NCI-H2227 (cell line): ENCODE data around the gene PALMD.

ENCODE experiments used
- DNase-seq: peaks from one replicate; lab custom pipeline; 2025; ENCODE audit not compliant: unreplicated experiment; lab: John Stamatoyannopoulos, UW

PALMD gene

GRCh38 chr1:99691175-99691574 is 45.3 kb downstream of the PALMD start:
- no peak for DNase-seq

- no peak for DNase-seq
These were observed 50.7 kb downstream of the PALMD start for GRCh38 chr1:99696616-99697015.

- no peak for DNase-seq
These were observed 51.7 kb downstream of the PALMD start for GRCh38 chr1:99697580-99697979.

GRCh38 chr1:99700020-99700419 is 54.1 kb downstream of the PALMD start:
- no peak for DNase-seq

- DNase-seq: no peak
These were observed 56.3 kb downstream of the PALMD start for GRCh38 chr1:99702221-99702620.

GRCh38 chr1:99704356-99704816 is 58.5 kb downstream of the PALMD start:
- DNase-seq: peak; percentile 22

GRCh38 chr1:99705385-99705784 is 59.5 kb downstream of the PALMD start:
- DNase-seq: no peak

GRCh38 chr1:99707535-99708142 is 61.7 kb downstream of the PALMD start:
- DNase-seq: peak; percentile 68

- no peak for DNase-seq
These were observed 65.1 kb downstream of the PALMD start for GRCh38 chr1:99710994-99711393.

DNA sequence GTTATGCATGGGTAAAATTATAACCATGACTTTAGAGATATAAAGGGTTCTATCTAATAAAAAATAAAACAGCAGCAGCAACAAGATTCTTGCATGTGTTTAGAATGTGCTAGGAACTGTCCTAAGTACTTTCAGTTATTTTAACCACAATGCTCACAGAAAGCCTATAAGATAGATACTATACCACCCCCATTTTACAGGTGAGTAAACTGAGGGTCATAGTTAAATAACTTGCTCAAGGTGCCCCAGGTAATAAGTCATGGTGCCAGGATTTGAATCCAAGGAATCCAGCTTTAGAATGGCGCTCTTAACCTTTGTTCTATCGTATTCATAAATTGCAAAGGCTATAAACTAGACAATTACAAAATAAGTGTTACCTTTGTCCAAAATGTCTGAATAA is 67.1 kb downstream of the PALMD start:
- DNase-seq: no peak

DNA sequence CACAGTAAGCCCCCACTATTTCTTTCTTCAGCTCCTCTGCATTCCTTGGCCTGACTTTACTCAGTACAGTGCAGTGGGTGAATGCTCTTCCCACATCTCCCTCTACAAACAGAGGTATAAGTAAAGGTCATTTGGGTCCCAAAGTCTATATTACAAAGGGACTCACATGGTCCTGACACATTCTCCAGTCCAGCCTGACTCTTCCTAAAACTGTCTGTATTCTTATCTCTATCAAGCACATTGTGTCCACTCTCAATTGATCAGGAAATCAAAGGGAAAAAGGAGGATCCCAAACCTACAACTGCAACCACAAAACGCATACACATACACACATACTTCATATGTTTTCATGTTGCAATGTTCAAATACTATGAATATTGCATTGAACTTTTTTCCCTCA is 71.1 kb downstream of the PALMD start:
- no peak for DNase-seq

GRCh38 chr1:99723251-99723650 is 77.3 kb downstream of the PALMD start:
- DNase-seq: no peak

DNA sequence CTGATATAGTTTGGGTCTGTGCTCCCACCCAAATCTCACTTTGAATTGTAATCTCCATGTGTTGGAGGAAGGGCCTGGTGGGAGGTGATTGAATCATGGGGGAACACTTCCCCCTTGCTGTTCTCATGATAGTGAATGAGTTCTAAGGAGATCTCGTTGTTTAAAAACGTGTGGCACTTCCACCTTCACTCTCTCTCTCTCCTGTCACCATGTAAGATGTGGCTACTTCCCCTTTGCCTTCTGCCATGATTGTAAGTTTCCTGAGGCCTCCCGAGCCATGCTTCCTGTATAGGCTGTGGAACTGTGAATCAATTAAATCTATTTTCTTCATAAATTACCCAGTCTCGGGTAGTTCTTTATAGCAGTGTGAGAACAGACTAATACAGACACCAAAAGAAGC is 80.1 kb downstream of the PALMD start:
- no peak for DNase-seq

DNA sequence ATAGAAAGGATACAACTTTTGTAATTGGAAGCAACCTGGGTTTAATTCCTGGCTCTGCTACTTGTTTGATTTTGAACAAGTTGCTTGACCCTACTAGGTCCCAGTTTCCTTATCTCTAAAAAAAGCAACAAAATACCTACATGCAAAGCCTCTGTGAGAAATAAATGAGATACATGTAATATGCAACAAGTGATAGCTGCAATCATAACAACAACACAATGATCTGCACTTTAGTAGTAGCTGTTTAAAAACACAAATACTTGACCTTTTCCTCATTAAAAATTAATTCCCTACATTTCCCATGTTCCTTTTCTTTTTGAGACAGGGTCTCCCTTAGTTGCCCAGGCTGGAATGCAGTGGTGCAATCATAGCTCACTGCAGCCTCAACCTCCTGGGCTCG is 80.5 kb downstream of the PALMD start:
- DNase-seq: no peak

GRCh38 chr1:99726818-99727217 is 80.9 kb downstream of the PALMD start:
- DNase-seq: no peak

- no peak for DNase-seq
These were observed 81.8 kb downstream of the PALMD start for GRCh38 chr1:99727575-99728185.

GRCh38 chr1:99728494-99729235 is 82.8 kb downstream of the PALMD start:
- DNase-seq: peak; percentile 8

GRCh38 chr1:99731384-99731783 is 85.5 kb downstream of the PALMD start:
- DNase-seq: no peak

- DNase-seq: no peak
These were observed 89.9 kb downstream of the PALMD start for GRCh38 chr1:99735852-99736251.

DNA sequence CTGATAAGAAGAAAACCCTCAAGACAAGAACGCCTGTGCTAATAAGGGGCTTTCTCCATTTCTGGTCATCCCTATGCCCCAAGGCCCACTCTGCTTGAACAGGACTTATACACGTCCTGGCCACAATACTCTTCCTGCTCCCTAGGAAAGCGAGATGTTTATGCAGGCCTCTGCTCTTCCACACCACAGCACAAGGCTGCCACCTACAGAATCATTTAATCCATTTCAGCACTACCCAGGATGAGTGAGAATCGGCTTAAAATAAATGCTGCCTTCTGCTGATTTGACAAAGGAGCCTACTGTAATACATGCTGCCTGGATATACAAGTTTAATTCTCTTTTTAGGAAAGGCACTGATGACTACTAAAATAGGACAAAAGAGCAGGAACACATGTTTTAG is 91.1 kb downstream of the PALMD start:
- DNase-seq: peak; percentile 45

GRCh38 chr1:99738858-99739465 is 93.0 kb downstream of the PALMD start:
- DNase-seq: no peak

DNA sequence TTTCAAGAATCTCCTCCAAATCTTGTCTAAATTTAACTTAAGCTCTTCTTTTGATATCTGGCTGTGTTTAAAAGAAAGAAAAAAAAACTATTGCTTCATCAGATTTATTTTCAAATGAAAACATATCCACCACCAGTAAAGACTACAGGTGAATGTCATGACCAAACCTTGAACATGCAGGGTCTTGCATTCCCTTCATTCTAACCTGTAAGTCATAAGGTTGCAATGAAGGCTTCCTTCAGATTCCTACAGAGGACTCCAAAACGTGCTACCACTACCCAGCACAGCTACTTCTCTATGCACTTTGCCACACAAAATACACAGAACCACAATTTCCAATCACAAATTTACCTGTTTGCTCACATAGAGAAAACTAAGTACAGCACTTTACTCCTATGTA is 94.2 kb downstream of the PALMD start:
- no peak for DNase-seq
